ENCODE measurements around the gene THAP2.

- no peak for TF ChIP-seq POLR2AphosphoS5 (IDR thresholded peaks at IDR 0.05)
- TF ChIP-seq POLR2A (IDR thresholded peaks at IDR 0.05) = no peak
Observed at GRCh38 chr12:71636704-71637115, 27.4 kb upstream of the THAP2 start.
